ENCODE results near the gene FAM186B. TPM values are rescaled to one million over a fixed set of nuclear protein-coding genes. Genes with fewer than 3 reads are reported as not detected.

Gene FAM186B
- total RNA-seq, 1 experiment from 2014 or later = 0.46 TPM

DNA sequence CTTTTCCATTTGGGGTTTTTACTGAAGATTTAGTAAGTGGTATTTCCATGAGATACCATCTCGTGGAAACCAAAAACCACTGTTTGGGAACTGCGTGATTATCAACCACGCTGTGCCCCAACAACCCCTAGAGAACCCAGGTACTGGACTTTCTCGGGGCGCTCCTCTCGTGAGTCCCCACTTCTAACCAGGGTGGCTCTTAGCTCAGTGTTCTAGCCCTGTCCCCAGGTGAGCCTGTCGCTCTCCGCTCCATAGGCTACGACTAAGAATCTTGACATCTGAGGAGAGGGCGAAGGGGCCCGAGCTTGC lies 38.2 kb downstream of the FAM186B start:
- Histone ChIP-seq H3K27ac (ENCODE audit: insufficient read length, low read depth, low read length) (no peak overlapping the region), H3K23me2 (ENCODE audit: insufficient read length, low read depth, low read length, poor library complexity, severe bottlenecking) (peaks cover 6% of the 10 kb centered on the region), H2AK5ac (ENCODE audit: insufficient read length, low read length) (no peak overlapping the region), H3K4me1 (ENCODE audit: insufficient read depth, low read length) (no peaks in the 10 kb centered on the region), H3K4ac (ENCODE audit: low read depth, low read length) (no peak overlapping the region), H2BK5ac (ENCODE audit: insufficient read length, low read length) (no peak overlapping the region), H4K8ac (replicated peaks; ENCODE audit: insufficient read length, low read depth, low read length) (no peak overlapping the region), H2BK120ac (ENCODE audit: low read depth, low read length, poor library complexity, severe bottlenecking) (no peak overlapping the region), H3K27me3 (ENCODE audit: insufficient read depth, low read length) (no peaks in the 10 kb centered on the region), H3K23ac (ENCODE audit: insufficient read length, low read depth, low read length) (no peak overlapping the region), H3K4me2 (ENCODE audit: insufficient read depth, insufficient read length, low read length) (peak overlapping the region; percentile 74), H3K9me3 (ENCODE audit: control insufficient read depth, low read depth, low read length) (no peaks in the 10 kb centered on the region), H2BK20ac (ENCODE audit: low read depth, low read length, poor library complexity, severe bottlenecking) (no peak overlapping the region), H3K56ac (ENCODE audit: insufficient read length, low read depth, low read length) (no peak overlapping the region), H3T11ph (ENCODE audit: low read length) (no peak overlapping the region), H3K79me2 (ENCODE audit: insufficient read depth, low read length) (no peaks in the 10 kb centered on the region; the same call in 1 of the 2 replicates), H4K5ac (ENCODE audit: insufficient read length, low read depth, low read length) (no peak overlapping the region), H2BK12ac (ENCODE audit: insufficient read length, low read depth, low read length) (no peak overlapping the region), H3K9ac (ENCODE audit: extremely low read depth, insufficient read length, low read length) (peak overlapping the region; percentile 89), H2BK15ac (ENCODE audit: low read depth, low read length) (no peak overlapping the region), H2AFZ (ENCODE audit: low read length) (no peak overlapping the region), H3K14ac (ENCODE audit: insufficient read depth, low read length) (peak overlapping the region; percentile 59; the same call in 1 of the 2 replicates), H4K20me1 (ENCODE audit: control insufficient read depth, insufficient read depth, insufficient read length) (no peaks in the 10 kb centered on the region), H3K79me1 (ENCODE audit: insufficient read depth, low read depth, low read length, poor library complexity, severe bottlenecking) (peaks cover 3% of the 10 kb centered on the region), H4K91ac (ENCODE audit: insufficient read length, low read depth, low read length) (no peak overlapping the region), H3K18ac (ENCODE audit: insufficient read length, low read depth, low read length) (no peak overlapping the region)
- Mint-ChIP-seq H3K4me3 (peak overlapping the region; percentile 98 to 99), H3K9me3 (peaks cover 0 to 6% of the 10 kb centered on the region in 2 experiments; a peak in 3 of 5 replicates), H3K27me3 (ENCODE audit: low read depth) (no peaks in the 10 kb centered on the region; the same call in 1 of the 2 replicates), H3K4me1 (peaks cover 2 to 14% of the 10 kb centered on the region in 2 experiments), H3K36me3 (ENCODE audit: insufficient read depth in 1 of 3, low read depth in 3 of 3) (peaks cover 20 to 42% (median 40%) of the 10 kb centered on the region in 3 experiments; a peak in 6 of 7 replicates), H3K27ac (peak overlapping the region; percentile 89 to 99 (median 99); a peak in 5 of 7 replicates)
- TF ChIP-seq, protein P1, sequence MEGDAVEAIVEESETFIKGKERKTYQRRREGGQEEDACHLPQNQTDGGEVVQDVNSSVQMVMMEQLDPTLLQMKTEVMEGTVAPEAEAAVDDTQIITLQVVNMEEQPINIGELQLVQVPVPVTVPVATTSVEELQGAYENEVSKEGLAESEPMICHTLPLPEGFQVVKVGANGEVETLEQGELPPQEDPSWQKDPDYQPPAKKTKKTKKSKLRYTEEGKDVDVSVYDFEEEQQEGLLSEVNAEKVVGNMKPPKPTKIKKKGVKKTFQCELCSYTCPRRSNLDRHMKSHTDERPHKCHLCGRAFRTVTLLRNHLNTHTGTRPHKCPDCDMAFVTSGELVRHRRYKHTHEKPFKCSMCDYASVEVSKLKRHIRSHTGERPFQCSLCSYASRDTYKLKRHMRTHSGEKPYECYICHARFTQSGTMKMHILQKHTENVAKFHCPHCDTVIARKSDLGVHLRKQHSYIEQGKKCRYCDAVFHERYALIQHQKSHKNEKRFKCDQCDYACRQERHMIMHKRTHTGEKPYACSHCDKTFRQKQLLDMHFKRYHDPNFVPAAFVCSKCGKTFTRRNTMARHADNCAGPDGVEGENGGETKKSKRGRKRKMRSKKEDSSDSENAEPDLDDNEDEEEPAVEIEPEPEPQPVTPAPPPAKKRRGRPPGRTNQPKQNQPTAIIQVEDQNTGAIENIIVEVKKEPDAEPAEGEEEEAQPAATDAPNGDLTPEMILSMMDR (conservative IDR thresholded peaks at IDR 0.05) = no peak
- WGBS (ENCODE audit: extremely low coverage, insufficient read length, low lambda C conversion rate) = no CpG with 5 or more reads among the region's 11 CpGs
- no peak for DNase-seq
